Sigmoid colon (tissue), 4 donors: ENCODE measurements around the gene IFNAR2.

Experiments
- EP300 ChIP-seq, 4 donors: sonication (generic); formaldehyde crosslinking; IDR thresholded peaks; one replicate each; pipeline ENCODE4 v1.6.1; 2017; ENCODE audit warnings: antibody characterized with exemption in 4 of 4
- POLR2A ChIP-seq, 2 donors: fragments of 450-650 bp; IDR thresholded peaks; one replicate each; pipeline ENCODE4 v1.6.1; 2016; ENCODE audit warnings: antibody characterized with exemption in 2 of 2, mild to moderate bottlenecking in 2 of 2, moderate library complexity in 2 of 2
- POLR2AphosphoS5 ChIP-seq, 4 donors: sonication (generic); formaldehyde crosslinking; IDR thresholded peaks; one replicate each; pipeline ENCODE4 v1.6.1; 2017; ENCODE audit warnings: antibody characterized with exemption in 4 of 4
- TF ChIP-seq, protein P1 (sequence below), 4 experiments: fragments of 450-650 bp in 3 of 4; fragments of 200-600 bp in 1 of 4; IDR thresholded peaks; one replicate each; pipeline ENCODE4 v1.5.1; 2016 to 2019; ENCODE audit warnings: antibody characterized with exemption in 4 of 4, mild to moderate bottlenecking in 3 of 4, moderate library complexity in 2 of 4

DNA sequence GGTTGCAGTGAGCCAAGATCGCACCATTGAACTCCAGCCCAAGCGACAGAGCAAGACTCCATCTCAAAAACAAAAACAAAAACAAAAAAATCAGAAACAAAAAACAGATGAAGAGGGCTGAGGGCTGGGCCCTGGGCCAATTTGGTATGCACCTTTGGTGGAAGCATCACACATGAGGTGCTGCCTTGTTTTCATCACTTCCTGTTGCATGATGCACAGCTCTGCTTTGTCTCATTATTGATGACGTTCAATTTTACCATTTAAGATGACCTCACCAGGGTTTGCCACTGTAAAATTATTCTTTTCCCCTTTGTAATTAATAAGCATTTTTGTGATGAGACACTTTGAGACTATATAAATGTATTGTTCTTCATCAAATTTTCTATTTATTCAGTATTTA lies 9.8 kb upstream of the IFNAR2 start:
- TF ChIP-seq, protein P1, sequence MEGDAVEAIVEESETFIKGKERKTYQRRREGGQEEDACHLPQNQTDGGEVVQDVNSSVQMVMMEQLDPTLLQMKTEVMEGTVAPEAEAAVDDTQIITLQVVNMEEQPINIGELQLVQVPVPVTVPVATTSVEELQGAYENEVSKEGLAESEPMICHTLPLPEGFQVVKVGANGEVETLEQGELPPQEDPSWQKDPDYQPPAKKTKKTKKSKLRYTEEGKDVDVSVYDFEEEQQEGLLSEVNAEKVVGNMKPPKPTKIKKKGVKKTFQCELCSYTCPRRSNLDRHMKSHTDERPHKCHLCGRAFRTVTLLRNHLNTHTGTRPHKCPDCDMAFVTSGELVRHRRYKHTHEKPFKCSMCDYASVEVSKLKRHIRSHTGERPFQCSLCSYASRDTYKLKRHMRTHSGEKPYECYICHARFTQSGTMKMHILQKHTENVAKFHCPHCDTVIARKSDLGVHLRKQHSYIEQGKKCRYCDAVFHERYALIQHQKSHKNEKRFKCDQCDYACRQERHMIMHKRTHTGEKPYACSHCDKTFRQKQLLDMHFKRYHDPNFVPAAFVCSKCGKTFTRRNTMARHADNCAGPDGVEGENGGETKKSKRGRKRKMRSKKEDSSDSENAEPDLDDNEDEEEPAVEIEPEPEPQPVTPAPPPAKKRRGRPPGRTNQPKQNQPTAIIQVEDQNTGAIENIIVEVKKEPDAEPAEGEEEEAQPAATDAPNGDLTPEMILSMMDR (IDR thresholded peaks at IDR 0.05) = no peak
- TF ChIP-seq POLR2AphosphoS5 (IDR thresholded peaks at IDR 0.05) = no peak
- TF ChIP-seq POLR2A (IDR thresholded peaks at IDR 0.05) = no peak
- no peak for TF ChIP-seq EP300 (IDR thresholded peaks at IDR 0.05)
